GM21360 (cell line): ENCODE measurements around the gene UBE2U.

ENCODE experiments used
- ATAC-seq: cut with Tn5 transposase; IDR thresholded peaks from one replicate; pipeline ENCODE4 v1.9.1; 2021; ENCODE audit warnings: mild to moderate bottlenecking, moderate library complexity; ENCODE audit not compliant: unreplicated experiment

UBE2U gene

GRCh38 chr1:64290420-64290819 is 87.0 kb downstream of the UBE2U start:
- ATAC-seq = no peak

DNA sequence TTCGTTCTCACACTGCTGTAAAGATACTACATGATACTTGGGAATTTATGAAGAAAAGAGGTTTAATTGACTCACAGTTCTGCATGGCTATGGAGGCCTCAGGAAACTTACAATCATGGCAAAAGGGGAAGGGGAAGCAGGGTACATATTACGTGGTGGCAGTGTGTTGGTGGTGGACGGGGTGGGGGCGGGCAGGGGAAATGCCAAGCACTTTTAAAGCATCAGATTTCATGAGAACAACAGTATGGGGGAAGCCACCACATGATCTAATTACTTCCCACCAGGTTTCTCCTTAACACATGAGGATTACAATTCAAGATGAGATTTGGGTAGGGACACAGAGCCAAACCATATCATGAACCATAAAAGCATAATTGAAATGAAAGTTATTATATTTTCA is 88.5 kb downstream of the UBE2U start:
- no peak for ATAC-seq

- ATAC-seq = no peak
Measured at GRCh38 chr1:64292399-64292798, 89.0 kb downstream of the UBE2U start.

DNA sequence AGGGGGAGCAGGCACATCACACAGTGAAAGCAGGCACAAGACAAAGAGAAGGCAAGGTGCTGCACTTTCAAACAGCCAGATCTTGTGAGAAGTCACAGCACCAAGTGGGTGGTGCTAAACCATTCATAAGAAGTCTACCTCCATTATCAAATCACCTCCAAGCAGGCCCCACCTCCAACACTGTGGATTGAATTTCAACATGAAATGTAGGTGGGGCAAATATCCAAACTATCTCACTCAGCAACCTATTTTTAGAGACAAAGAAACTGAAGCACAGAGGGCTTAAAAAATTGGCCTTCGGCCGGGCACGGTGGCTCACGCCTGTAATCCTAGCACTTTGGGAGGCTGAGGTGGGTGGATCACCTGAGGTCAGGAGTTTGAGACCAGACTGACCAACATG is 90.4 kb downstream of the UBE2U start:
- no peak for ATAC-seq

- ATAC-seq = no peak
Measured at GRCh38 chr1:64295136-64295535, 91.7 kb downstream of the UBE2U start.

GRCh38 chr1:64295561-64295960 is 92.1 kb downstream of the UBE2U start:
- no peak for ATAC-seq

- ATAC-seq = no peak
Measured at GRCh38 chr1:64296459-64296858, 93.0 kb downstream of the UBE2U start.

DNA sequence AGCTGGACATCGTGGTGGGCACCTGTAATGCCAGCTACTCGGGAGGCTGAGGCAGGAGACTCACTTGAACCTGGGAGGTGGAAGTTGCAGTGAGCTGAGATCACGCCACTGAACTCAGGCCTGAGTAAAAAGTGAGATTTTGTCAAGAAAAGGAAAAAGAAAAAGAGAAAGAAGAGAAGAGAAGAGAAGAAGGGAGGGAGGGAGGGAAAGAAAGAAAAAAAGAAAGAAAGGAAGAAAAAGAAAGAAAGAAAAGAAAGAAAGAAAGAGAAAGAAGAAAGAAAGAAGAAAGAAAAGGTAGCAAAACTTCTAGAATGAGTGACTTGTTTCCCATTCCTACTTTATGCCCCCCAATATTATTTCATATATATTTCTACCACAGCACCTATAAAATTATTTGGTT is 98.8 kb downstream of the UBE2U start:
- no peak for ATAC-seq

GRCh38 chr1:64302971-64303370 is 99.5 kb downstream of the UBE2U start:
- ATAC-seq = no peak

GRCh38 chr1:64304823-64305222 is 101.4 kb downstream of the UBE2U start:
- ATAC-seq = no peak

- no peak for ATAC-seq
Measured at GRCh38 chr1:64308866-64309265, 105.4 kb downstream of the UBE2U start.

DNA sequence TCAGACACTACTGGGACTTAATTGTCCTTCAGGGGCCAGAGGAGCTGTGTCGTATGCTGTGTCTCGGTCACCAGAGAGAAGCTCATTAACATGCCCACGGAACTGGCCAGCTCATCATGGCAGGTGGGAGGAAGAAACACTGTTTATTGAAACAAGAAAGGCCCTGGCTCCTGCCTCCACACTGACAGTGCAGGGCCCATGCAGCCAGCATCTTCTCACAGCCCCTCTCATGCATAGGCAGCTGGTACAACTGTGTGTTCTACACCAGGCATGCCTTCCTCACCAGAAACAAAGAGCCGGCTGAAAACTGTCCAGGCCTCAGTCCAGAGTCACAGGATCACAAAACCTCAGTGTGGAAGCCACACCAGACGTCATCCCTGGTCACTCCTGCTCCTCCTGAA is 106.0 kb downstream of the UBE2U start:
- ATAC-seq = no peak

GRCh38 chr1:64310760-64311159 is 107.3 kb downstream of the UBE2U start:
- ATAC-seq = no peak

- ATAC-seq = no peak
Measured at GRCh38 chr1:64312431-64312830, 109.0 kb downstream of the UBE2U start.

- ATAC-seq = no peak
Measured at GRCh38 chr1:64315402-64315801, 112.0 kb downstream of the UBE2U start.
